ENCODE measurements around the gene STK39.
A peak's percentile ranks its signal among the peaks of the same experiment; 100 is the strongest.

Gene STK39

GRCh38 chr2:168155680-168156079, 91.7 kb downstream of the STK39 start:
- DNase-seq = no peak

- no peak for DNase-seq
These were observed 92.3 kb downstream of the STK39 start for GRCh38 chr2:168155046-168155445.

- DNase-seq = no peak
These were observed 94.4 kb downstream of the STK39 start for GRCh38 chr2:168152902-168153530.

- DNase-seq = no peak
These were observed 97.4 kb downstream of the STK39 start for GRCh38 chr2:168149986-168150385.

- DNase-seq = no peak
These were observed 98.0 kb downstream of the STK39 start for GRCh38 chr2:168149150-168149974.

GRCh38 chr2:168147830-168148794, 99.3 kb downstream of the STK39 start:
- no peak for DNase-seq

GRCh38 chr2:168146892-168147810, 100.2 kb downstream of the STK39 start:
- no peak for DNase-seq

- DNase-seq = no peak
These were observed 101.7 kb downstream of the STK39 start for GRCh38 chr2:168145426-168146310.

GRCh38 chr2:168145011-168145410, 102.4 kb downstream of the STK39 start:
- DNase-seq = no peak

- DNase-seq = no peak
These were observed 103.6 kb downstream of the STK39 start for GRCh38 chr2:168143813-168144212.

GRCh38 chr2:168140892-168141291, 106.5 kb downstream of the STK39 start:
- no peak for DNase-seq

- no peak for DNase-seq
These were observed 107.5 kb downstream of the STK39 start for GRCh38 chr2:168139852-168140251.

- no peak for DNase-seq
These were observed 108.5 kb downstream of the STK39 start for GRCh38 chr2:168138901-168139300.

- no peak for DNase-seq
These were observed 109.0 kb downstream of the STK39 start for GRCh38 chr2:168138374-168138773.

GRCh38 chr2:168137510-168138180, 109.8 kb downstream of the STK39 start:
- no peak for DNase-seq

GRCh38 chr2:168136392-168136977, 110.9 kb downstream of the STK39 start:
- DNase-seq = peak; percentile 25

GRCh38 chr2:168135630-168136029, 111.8 kb downstream of the STK39 start:
- no peak for DNase-seq

GRCh38 chr2:168135121-168135520, 112.3 kb downstream of the STK39 start:
- no peak for DNase-seq

- no peak for DNase-seq
These were observed 112.9 kb downstream of the STK39 start for GRCh38 chr2:168134485-168134884.

- DNase-seq = no peak
These were observed 115.0 kb downstream of the STK39 start for GRCh38 chr2:168132389-168132788.
